H1 (cell line): ENCODE results near the gene CACUL1. TPM values are rescaled to one million over a fixed set of nuclear protein-coding genes. Genes with fewer than 3 reads are reported as not detected.

ENCODE experiments used
- CTCF ChIA-PET: fragments of 300-600 bp; sonication (Branson Sonifier 250); formaldehyde crosslinking; loops from one replicate; lab custom pipeline; 2021; ENCODE audit not compliant: partially characterized antibody; lab: Charles Lee
- POLR2A ChIA-PET: fragments of 300-600 bp; sonication (Branson Sonifier 250); formaldehyde crosslinking; loops from one replicate; lab custom pipeline; 2021; ENCODE audit warnings: inconsistent platforms; ENCODE audit not compliant: partially characterized antibody; lab: Charles Lee
- DNase-seq, 2 experiments: peaks; one replicate each; pipeline versions ENCODE4 v3.0.0 to v3.0.0-alpha.2; 2010 to 2022; ENCODE audit warnings: low spot score in 2 of 2, low read depth in 1 of 2, mixed read lengths in 1 of 2
- FAIRE-seq: peaks from 2 replicates; lab custom pipeline; 2011; peaks lifted over from hg19 to GRCh38; lab: Jason Lieb, UNC
- H2AFZ ChIP-seq: 2 replicates; pipeline ENCODE4 v1.8.1; 2012; ENCODE audit warnings: low read length, inconsistent platforms
- H2AK5ac ChIP-seq: 2 replicates; pipeline ENCODE4 v1.6.1; 2013; ENCODE audit warnings: low read depth, low read length
- H2BK120ac ChIP-seq: replicated peaks from 2 replicates; pipeline ENCODE3; 2013; ENCODE audit warnings: low read depth, low read length, inconsistent platforms
- H2BK12ac ChIP-seq: 2 replicates; pipeline ENCODE4 v1.6.1; 2013; ENCODE audit warnings: low read depth, low read length
- H2BK15ac ChIP-seq: 2 replicates; pipeline ENCODE4 v1.6.1; 2013; ENCODE audit warnings: low read length
- H2BK20ac ChIP-seq: 2 replicates; pipeline ENCODE4 v1.6.1; 2013; ENCODE audit warnings: low read length
- H2BK5ac ChIP-seq: 2 replicates; pipeline ENCODE4 v1.6.1; 2013; ENCODE audit warnings: low read depth, low read length
- H3K14ac ChIP-seq: 2 replicates; pipeline ENCODE4 v1.6.1; 2013; ENCODE audit warnings: inconsistent platforms; ENCODE audit not compliant: insufficient read length
- H3K18ac ChIP-seq: 2 replicates; pipeline ENCODE4 v1.6.1; 2013; ENCODE audit warnings: low read length; ENCODE audit errors: extremely low read depth
- H3K23ac ChIP-seq: 2 replicates; pipeline ENCODE4 v1.6.1; 2013; ENCODE audit warnings: inconsistent platforms; ENCODE audit not compliant: insufficient read length
- H3K23me2 ChIP-seq: 2 replicates; pipeline ENCODE4 v1.6.1; 2013; ENCODE audit warnings: low read depth, low read length
- H3K27ac ChIP-seq: 2 replicates; pipeline ENCODE4 v1.6.1; 2011; ENCODE audit warnings: low read depth, low read length, inconsistent platforms
- H3K27me3 ChIP-seq, 4 experiments: replicated peaks in 1 of 4; 1 replicate in 1 of 4; 2 replicates in 3 of 4; pipeline versions ENCODE4 v1.6.1 to v1.8.1; 2011 to 2013; ENCODE audit warnings: low read length in 3 of 4, mild to moderate bottlenecking in 3 of 4, inconsistent platforms in 2 of 4, mixed read lengths in 2 of 4, moderate library complexity in 1 of 4; ENCODE audit not compliant: control insufficient read depth in 3 of 4, insufficient read depth in 3 of 4; ENCODE audit errors: extremely low read depth in 1 of 4
- H3K36me3 ChIP-seq, 4 experiments: 2 replicates each; pipeline versions ENCODE4 v1.6.1 to v1.8.1; 2011 to 2013; ENCODE audit warnings: mild to moderate bottlenecking in 4 of 4, low read length in 3 of 4, moderate library complexity in 2 of 4, control low read depth in 1 of 4, inconsistent platforms in 1 of 4; ENCODE audit not compliant: insufficient read depth in 4 of 4, control insufficient read depth in 2 of 4
- H3K4ac ChIP-seq: replicated peaks from 2 replicates; pipeline ENCODE3; 2013; ENCODE audit warnings: low read length, low read depth, mixed read lengths, inconsistent platforms; ENCODE audit not compliant: insufficient read length
- H3K4me1 ChIP-seq, 4 experiments: replicated peaks in 1 of 4; 1 replicate in 1 of 4; 2 replicates in 3 of 4; pipeline versions ENCODE4 v1.6.1 to v1.8.1; 2011 to 2013; ENCODE audit warnings: low read length in 3 of 4, inconsistent platforms in 2 of 4, mixed read lengths in 1 of 4; ENCODE audit not compliant: insufficient read depth in 4 of 4, control insufficient read depth in 3 of 4
- H3K4me2 ChIP-seq, 2 experiments: 2 replicates each; pipeline versions ENCODE4 v1.6.1 to v1.8.1; 2011 to 2013; ENCODE audit warnings: low read depth in 2 of 2, low read length in 2 of 2, control low read depth in 1 of 2, inconsistent platforms in 1 of 2, mild to moderate bottlenecking in 1 of 2; ENCODE audit not compliant: insufficient read depth in 1 of 2
- H3K4me3 ChIP-seq, 4 experiments: fragments of 200-600, 300-600 bp in 1 of 4; sonication (generic), shearing (Covaris generic), sonication (Bioruptor Twin) in 1 of 4; 2 replicates each; pipeline versions ENCODE4 v1.5.1 to v1.8.1; 2011 to 2016; ENCODE audit warnings: low read length in 4 of 4, low read depth in 3 of 4, control low read depth in 2 of 4, inconsistent platforms in 2 of 4, mild to moderate bottlenecking in 2 of 4, mixed read lengths in 1 of 4, moderate library complexity in 1 of 4; ENCODE audit not compliant: insufficient read depth in 2 of 4; ENCODE audit errors: extremely low read depth in 1 of 4
- H3K56ac ChIP-seq: replicated peaks from 2 replicates; pipeline ENCODE3; 2013; ENCODE audit warnings: low read depth, mild to moderate bottlenecking, mixed read lengths, low read length, inconsistent platforms; ENCODE audit not compliant: insufficient read length
- H3K79me1 ChIP-seq: 2 replicates; pipeline ENCODE4 v1.6.1; 2013; ENCODE audit warnings: low read depth, low read length, control low read depth
- H3K79me2 ChIP-seq, 2 experiments: 2 replicates each; pipeline versions ENCODE4 v1.6.1 to v1.8.1; 2012 to 2013; ENCODE audit warnings: low read length in 2 of 2, mild to moderate bottlenecking in 2 of 2, inconsistent platforms in 1 of 2; ENCODE audit not compliant: insufficient read depth in 2 of 2, control insufficient read depth in 1 of 2
- H3K9ac ChIP-seq, 4 experiments: replicated peaks in 1 of 4; 1 replicate in 1 of 4; 2 replicates in 3 of 4; pipeline versions ENCODE4 v1.6.1 to v1.8.1; 2011 to 2013; ENCODE audit warnings: low read depth in 3 of 4, low read length in 3 of 4, control low read depth in 2 of 4, mild to moderate bottlenecking in 2 of 4, moderate library complexity in 2 of 4, inconsistent platforms in 1 of 4; ENCODE audit errors: extremely low read depth in 1 of 4
- H3K9me3 ChIP-seq, 2 experiments: 2 replicates each; pipeline versions ENCODE4 v1.6.1 to v1.8.1; 2012 to 2013; ENCODE audit warnings: mild to moderate bottlenecking in 2 of 2, moderate library complexity in 2 of 2, control low read depth in 1 of 2, inconsistent platforms in 1 of 2, low read depth in 1 of 2, low read length in 1 of 2, mixed read lengths in 1 of 2; ENCODE audit not compliant: insufficient read depth in 2 of 2
- H4K20me1 ChIP-seq, 2 experiments: replicated peaks in 1 of 2; 2 replicates each; pipeline versions ENCODE3 to v1.8.1; 2011 to 2013; ENCODE audit warnings: inconsistent platforms in 2 of 2, low read length in 2 of 2, mild to moderate bottlenecking in 1 of 2; ENCODE audit not compliant: insufficient read depth in 2 of 2, control insufficient read depth in 1 of 2
- H4K5ac ChIP-seq: 2 replicates; pipeline ENCODE4 v1.6.1; 2013; ENCODE audit warnings: low read length, low read depth, mixed read lengths, inconsistent platforms; ENCODE audit not compliant: insufficient read length
- H4K8ac ChIP-seq: 2 replicates; pipeline ENCODE4 v1.8.0; 2013; ENCODE audit warnings: mild to moderate bottlenecking, moderate library complexity, low read length, inconsistent platforms; ENCODE audit not compliant: insufficient read depth; ENCODE audit errors: extremely low read depth
- H4K91ac ChIP-seq: replicated peaks from 2 replicates; pipeline ENCODE3; 2013; ENCODE audit warnings: low read length, mixed read lengths, inconsistent platforms; ENCODE audit not compliant: insufficient read length
- CEBPB ChIP-seq: IDR thresholded peaks from 2 replicates; pipeline ENCODE4 v1.6.1; 2012; ENCODE audit warnings: low read depth, low read length
- EZH2 ChIP-seq: fragments of 200-600 bp; sonication (generic); IDR thresholded peaks from 2 replicates; pipeline ENCODE4 v1.7.1; 2012; ENCODE audit warnings: low read depth, mild to moderate bottlenecking, moderate library complexity, low read length, inconsistent platforms; ENCODE audit not compliant: severe bottlenecking
- POLR2AphosphoS5 ChIP-seq: IDR thresholded peaks from 2 replicates; pipeline ENCODE4 v1.6.1; 2011; ENCODE audit warnings: low read depth, low read length
- polyA plus RNA-seq, 7 experiments: library from polyadenylated mRNA; depleted of rRNA in 3 of 7; stranded (reverse) in 5 of 7; unstranded in 2 of 7; fragments of >200 nt in 5 of 7; fragments of 200-250 nt in 2 of 7; gene quantifications; 1 replicate in 5 of 7; 2 replicates in 1 of 7; 4 replicates in 1 of 7; pipeline versions ENCODE4 v1.2.1 to v1.2.3, GENCODE V29; 2011 to 2013; ENCODE audit warnings: missing spikeins in 2 of 7, mixed read lengths in 2 of 7
- total RNA-seq: library from RNA; stranded (reverse); fragmentation: NEBNext Ultra II Directional; extraction: Animal tissue kit (Norgen Biotek cat#: 25700); gene quantifications from 2 replicates; pipeline ENCODE4 v1.2.1, GENCODE V29; 2021

Gene CACUL1
- total and polyA plus RNA-seq, 2 of the 8 experiments (the other 6 are each of a cell fraction or from before 2014, with no cell fraction given), result 6.5 to 34.2 TPM

GRCh38 chr10:118694848-118695247, 59.9 kb downstream of the CACUL1 start:
- no peak overlapping the region for H4K8ac ChIP-seq
- DNase-seq (no peak), FAIRE-seq (no peak)
- TF ChIP-seq CEBPB (no peak), EZH2 (no peak), POLR2AphosphoS5 (no peak)
- H3K4me3 ChIP-seq, result no peak overlapping the region
- POLR2A ChIA-PET, result interaction anchor here (1.2 to 1.9 kb wide), 2 partner anchors 10 to 22 kb away, joined by 3 to 5 read pairs; no protein-coding TSS in a partner anchor
- H3K79me2 ChIP-seq, result 0 out of 4 replicates have a peak, but pooled peaks cover 0 to 2% of the 10 kb centered on the region in 2 experiments
- H3K27ac ChIP-seq, result no peak overlapping the region
- H3K56ac ChIP-seq, result no peak overlapping the region
- no peak overlapping the region for H3K4me2 ChIP-seq
- no peak overlapping the region for H2BK20ac ChIP-seq
- no peaks in the 10 kb centered on the region for H3K9me3 ChIP-seq
- peaks cover 0 to 26% (median 2%) of the 10 kb centered on the region in 4 experiments; a peak in 5 of 8 replicates for H3K36me3 ChIP-seq
- H2BK15ac ChIP-seq, result no peak overlapping the region
- CTCF ChIA-PET, result interaction anchor here (1.2 to 2.6 kb wide), 5 partner anchors 9 to 127 kb away, joined by 3 to 7 read pairs (median 4); no protein-coding TSS in a partner anchor
- no peak overlapping the region for H3K18ac ChIP-seq
- no peaks in the 10 kb centered on the region for H3K23me2 ChIP-seq
- H3K4me1 ChIP-seq, result no peaks in the 10 kb centered on the region
- H2BK120ac ChIP-seq, result no peak overlapping the region
- no peak overlapping the region for H4K5ac ChIP-seq
- H2AK5ac ChIP-seq, result no peak overlapping the region
- H3K79me1 ChIP-seq, result no peaks in the 10 kb centered on the region
- no peaks in the 10 kb centered on the region for H4K20me1 ChIP-seq
- H2BK12ac ChIP-seq, result no peak overlapping the region
- no peak overlapping the region for H4K91ac ChIP-seq
- no peak overlapping the region for H3K4ac ChIP-seq
- H3K9ac ChIP-seq, result no peak overlapping the region
- no peak overlapping the region for H3K14ac ChIP-seq
- H2BK5ac ChIP-seq, result no peak overlapping the region
- H3K27me3 ChIP-seq, result no peaks in the 10 kb centered on the region
- H2AFZ ChIP-seq, result no peak overlapping the region
- H3K23ac ChIP-seq, result no peak overlapping the region
